ENCODE results near the gene ARMC3.
"Not testable (repeated sequence)": the region's sequence is repeated elsewhere in the genome, so short reads cannot be mapped to it uniquely, and the experiment has no call there.

The ARMC3 gene

GRCh38 chr10:23051855-23052331, 124.0 kb downstream of the ARMC3 start:
- DNase-seq = no peak

- DNase-seq = no peak
Observed at GRCh38 chr10:23053036-23053435, 125.2 kb downstream of the ARMC3 start.

- no peak for DNase-seq
Observed at GRCh38 chr10:23055424-23056185, 127.8 kb downstream of the ARMC3 start.

GRCh38 chr10:23056186-23056579, 128.3 kb downstream of the ARMC3 start:
- DNase-seq = no peak

- no peak for DNase-seq
Observed at GRCh38 chr10:23058366-23058765, 130.5 kb downstream of the ARMC3 start.

GRCh38 chr10:23060918-23061317, 133.1 kb downstream of the ARMC3 start:
- no peak for DNase-seq

- DNase-seq = no peak
Observed at GRCh38 chr10:23063045-23063972, 135.5 kb downstream of the ARMC3 start.

- no peak for DNase-seq
Observed at GRCh38 chr10:23063973-23064812, 136.3 kb downstream of the ARMC3 start.

GRCh38 chr10:23064813-23065114, 136.9 kb downstream of the ARMC3 start:
- DNase-seq = not testable (repeated sequence)

- DNase-seq = no peak
Observed at GRCh38 chr10:23065181-23065948, 137.5 kb downstream of the ARMC3 start.

GRCh38 chr10:23067337-23067736, 139.5 kb downstream of the ARMC3 start:
- no peak for DNase-seq

GRCh38 chr10:23067939-23068775, 140.3 kb downstream of the ARMC3 start:
- DNase-seq = no peak

- no peak for DNase-seq
Observed at GRCh38 chr10:23069019-23069815, 141.4 kb downstream of the ARMC3 start.

GRCh38 chr10:23070092-23070912, 142.4 kb downstream of the ARMC3 start:
- not testable (repeated sequence) for DNase-seq

GRCh38 chr10:23070913-23071218, 143.0 kb downstream of the ARMC3 start:
- DNase-seq = no peak

GRCh38 chr10:23072593-23072992, 144.7 kb downstream of the ARMC3 start:
- DNase-seq = not testable (repeated sequence)

- no peak for DNase-seq
Observed at GRCh38 chr10:23073527-23073926, 145.7 kb downstream of the ARMC3 start.

- no peak for DNase-seq
Observed at GRCh38 chr10:23075672-23076071, 147.8 kb downstream of the ARMC3 start.

GRCh38 chr10:23078114-23078513, 150.3 kb downstream of the ARMC3 start:
- no peak for DNase-seq

- DNase-seq = no peak
Observed at GRCh38 chr10:23079700-23080099, 151.8 kb downstream of the ARMC3 start.

Measured in GOT3 (cell line).